B cell (primary cell): ENCODE data around the gene CLEC19A. TPM values are rescaled to one million over a fixed set of nuclear protein-coding genes. Genes with fewer than 3 reads are reported as not detected.

Experiments used
- ATAC-seq: fragments of 200-7000 bp; cut with Tn5 transposase; one replicate; pipeline ENCODE4 v1.10.0; 2021; ENCODE audit warnings: low read depth, mild to moderate bottlenecking, moderate number of reproducible peaks, moderate library complexity
- CTCF ChIA-PET: fragments of 350-600 bp; sonication (Branson Sonifier 250); formaldehyde crosslinking; loops from one replicate; lab custom pipeline; 2021; ENCODE audit warnings: antibody characterized with exemption, inconsistent platforms; lab: Charles Lee
- POLR2A ChIA-PET: fragments of 350-600 bp; sonication (Branson Sonifier 250); formaldehyde crosslinking; loops from one replicate; lab custom pipeline; 2021; ENCODE audit warnings: antibody characterized with exemption; lab: Charles Lee
- DNase-seq: peaks from one replicate; pipeline ENCODE4 v3.0.0; 2013
- H2AFZ ChIP-seq: 2 replicates; pipeline ENCODE4 v1.6.1; 2012; ENCODE audit warnings: mild to moderate bottlenecking, low read depth, low read length; ENCODE audit not compliant: insufficient read depth, poor library complexity, severe bottlenecking
- H3K27ac ChIP-seq, 2 donors: 1 replicate in 1 of 2; 2 replicates in 1 of 2; pipeline ENCODE4 v1.5.1; 2012 to 2013; ENCODE audit warnings: low read length in 2 of 2, mild to moderate bottlenecking in 2 of 2, moderate library complexity in 1 of 2
- H3K27me3 ChIP-seq, 4 experiments: fragments of 200-600 bp in 1 of 4; sonication (generic) in 1 of 4; replicated peaks in 1 of 4; 1 replicate in 2 of 4; 2 replicates in 2 of 4; pipeline versions ENCODE4 v1.6.1 to v1.7.0; 2013 to 2016; ENCODE audit warnings: low read length in 3 of 4, mild to moderate bottlenecking in 2 of 4, mixed read lengths in 1 of 4, moderate library complexity in 1 of 4; ENCODE audit not compliant: insufficient read depth in 4 of 4, control insufficient read depth in 3 of 4; ENCODE audit errors: control extremely low read depth in 1 of 4
- H3K36me3 ChIP-seq, 2 experiments: replicated peaks in 1 of 2; 1 replicate in 1 of 2; 2 replicates in 1 of 2; pipeline versions ENCODE4 v1.6.1 to v1.7.1; 2013; ENCODE audit warnings: low read length in 1 of 2; ENCODE audit not compliant: insufficient read depth in 2 of 2, control insufficient read depth in 1 of 2; ENCODE audit errors: control extremely low read depth in 1 of 2, extremely low read depth in 1 of 2
- H3K4me1 ChIP-seq, 2 donors: fragments of 200-600 bp in 1 of 2; sonication (generic) in 1 of 2; 1 replicate in 1 of 2; 2 replicates in 1 of 2; pipeline versions ENCODE4 v1.5.1 to v1.6.1; 2013 to 2017; ENCODE audit warnings: low read length in 2 of 2; ENCODE audit not compliant: control insufficient read depth in 2 of 2, insufficient read depth in 2 of 2
- H3K4me2 ChIP-seq: replicated peaks from 2 replicates; pipeline ENCODE3; 2012; ENCODE audit warnings: mild to moderate bottlenecking, low read depth, low read length; ENCODE audit not compliant: poor library complexity, severe bottlenecking
- H3K4me3 ChIP-seq, 5 experiments: fragments of 200-600 bp in 1 of 5; sonication (generic) in 1 of 5; 1 replicate in 3 of 5; 2 replicates in 2 of 5; pipeline versions ENCODE4 v1.5.1 to v1.7.0; 2011 to 2016; ENCODE audit warnings: low read length in 4 of 5, mild to moderate bottlenecking in 4 of 5, low read depth in 2 of 5, control low read depth in 1 of 5, moderate library complexity in 1 of 5; ENCODE audit not compliant: insufficient read depth in 1 of 5; ENCODE audit errors: control extremely low read depth in 1 of 5, extremely low read depth in 1 of 5
- H3K79me2 ChIP-seq: fragments of 200-600 bp; sonication (generic); one replicate; pipeline ENCODE4 v1.6.0; 2016; ENCODE audit warnings: low read length; ENCODE audit not compliant: control insufficient read depth, insufficient read depth
- H3K9ac ChIP-seq: fragments of 200-600 bp; sonication (generic); 2 replicates; pipeline ENCODE4 v1.6.1; 2017; ENCODE audit warnings: mild to moderate bottlenecking, low read length, moderate library complexity
- H3K9me3 ChIP-seq, 3 donors: one replicate each; pipeline versions ENCODE4 v1.6.1 to v1.7.1; 2013; ENCODE audit warnings: low read length in 2 of 3; ENCODE audit not compliant: control insufficient read depth in 2 of 3, insufficient read depth in 1 of 3; ENCODE audit errors: control extremely low read depth in 1 of 3
- H4K20me1 ChIP-seq: 2 replicates; pipeline ENCODE4 v1.6.0; 2012; ENCODE audit warnings: mild to moderate bottlenecking, low read length; ENCODE audit not compliant: insufficient read depth, control insufficient read depth, poor library complexity, severe bottlenecking
- H3K27ac Mint-ChIP-seq: one replicate; pipeline ENCODE4 v1.8.0; 2021; ENCODE audit warnings: mixed read lengths
- H3K27me3 Mint-ChIP-seq: one replicate; pipeline ENCODE4 v1.8.0; 2021; ENCODE audit warnings: mixed read lengths
- H3K4me1 Mint-ChIP-seq: one replicate; pipeline ENCODE4 v1.8.0; 2021; ENCODE audit warnings: mixed read lengths
- H3K4me3 Mint-ChIP-seq: one replicate; pipeline ENCODE4 v1.8.0; 2021; ENCODE audit warnings: mixed read lengths
- H3K9me3 Mint-ChIP-seq: one replicate; pipeline ENCODE4 v1.8.0; 2022; ENCODE audit warnings: mixed read lengths; ENCODE audit not compliant: insufficient read depth
- CTCF ChIP-seq: fragments of 200-600 bp; IDR thresholded peaks from one replicate; pipeline ENCODE4 v1.8.0; 2022; ENCODE audit warnings: antibody characterized with exemption, mild to moderate bottlenecking
- EZH2 ChIP-seq: IDR thresholded peaks from 2 replicates; pipeline ENCODE4 v1.6.1; 2012; ENCODE audit warnings: borderline replicate concordance, low read depth, mild to moderate bottlenecking, moderate library complexity, low read length; ENCODE audit not compliant: insufficient read depth, poor library complexity, severe bottlenecking
- WGBS: methylation state at CpG from one replicate; pipeline ENCODE4 v1.1.5; 2013; ENCODE audit warnings: missing lambda C conversion rate; ENCODE audit not compliant: insufficient coverage; 5-methylcytosine and 5-hydroxymethylcytosine counted together
- intact Hi-C: fragments of 100-400 bp; cut with micrococcal nuclease; formaldehyde crosslinking; loops from one replicate; pipeline ENCODE4 v1.10.0; 2022
- polyA plus RNA-seq: library from polyadenylated mRNA; depleted of rRNA; stranded (reverse); fragments of >200 nt; gene quantifications from 2 replicates; pipeline ENCODE4 v1.2.3, GENCODE V29; 2012
- total RNA-seq, 2 donors: library from RNA; stranded (reverse); fragments of 120-200 nt in 1 of 2; gene quantifications; 1 replicate in 1 of 2; 2 replicates in 1 of 2; pipeline versions ENCODE4 v1.2.3 to v1.2.4, GENCODE V29; 2013 to 2022

CLEC19A gene
- total and polyA plus RNA-seq, 2 donors (not counting 1 experiment from before 2014, with no cell fraction given) = not detected

- POLR2A ChIA-PET = no interaction called here
- no peaks in the 10 kb centered on the region for H3K4me1 Mint-ChIP-seq
- Histone ChIP-seq H3K4me2 (no peak overlapping the region), H4K20me1 (no peaks in the 10 kb centered on the region), H3K9me3 (peaks cover 2 to 68% (median 34%) of the 10 kb centered on the region in 3 donors), H2AFZ (no peak overlapping the region), H3K27ac (no peak overlapping the region), H3K79me2 (no peaks in the 10 kb centered on the region), H3K4me1 (no peaks in the 10 kb centered on the region), H3K27me3 (no peaks in the 10 kb centered on the region), H3K9ac (no peak overlapping the region), H3K36me3 (peaks cover 0 to 22% of the 10 kb centered on the region in 2 experiments), H3K4me3 (no peak overlapping the region)
- no peak for TF ChIP-seq CTCF
- no peak for TF ChIP-seq EZH2
- ATAC-seq = no peak
- H3K4me3 Mint-ChIP-seq = no peak overlapping the region
- intact Hi-C loops = no loop called here
- CTCF ChIA-PET = no interaction called here
- DNase-seq = no peak
- no peaks in the 10 kb centered on the region for H3K27me3 Mint-ChIP-seq
- 93% methylated on average over 3 of the region's 4 CpGs for WGBS
- H3K27ac Mint-ChIP-seq = no peak overlapping the region
- H3K9me3 Mint-ChIP-seq = peaks cover 8% of the 10 kb centered on the region
Observed at GRCh38 chr16:19236561-19237209, 48.8 kb upstream of the CLEC19A start.

GRCh38 chr16:19238406-19238805 lies 47.1 kb upstream of the CLEC19A start:
- Histone ChIP-seq H3K9me3 (peaks cover 2 to 62% (median 34%) of the 10 kb centered on the region in 3 donors), H3K27ac (no peak overlapping the region), H4K20me1 (no peaks in the 10 kb centered on the region), H3K4me1 (no peaks in the 10 kb centered on the region), H3K4me3 (no peak overlapping the region), H3K36me3 (peaks cover 0 to 22% of the 10 kb centered on the region in 2 experiments), H3K79me2 (no peaks in the 10 kb centered on the region), H2AFZ (no peak overlapping the region), H3K27me3 (no peaks in the 10 kb centered on the region), H3K9ac (no peak overlapping the region), H3K4me2 (no peak overlapping the region)
- ChIA-PET CTCF (no interaction called here), POLR2A (interaction anchor here (0.6 kb wide), 1 partner anchor 31 kb away, joined by 3 read pairs; no protein-coding TSS in a partner anchor)
- intact Hi-C loops = no loop called here
- DNase-seq (no peak), ATAC-seq (no peak)
- Mint-ChIP-seq H3K4me1 (no peaks in the 10 kb centered on the region), H3K27me3 (no peaks in the 10 kb centered on the region), H3K4me3 (no peak overlapping the region), H3K9me3 (peaks cover 8% of the 10 kb centered on the region), H3K27ac (no peak overlapping the region)
- WGBS = 93% methylated on average over 4 of the region's 4 CpGs
- TF ChIP-seq CTCF = no peak
- no peak for TF ChIP-seq EZH2
